NCI-H510A (cell line): Measurements from ENCODE around the gene GLT6D1.

Experiments used
- DNase-seq: peaks from one replicate; lab custom pipeline; 2025; lab: John Stamatoyannopoulos, UW

Gene GLT6D1

GRCh38 chr9:135622415-135623020 lies 16.8 kb downstream of the GLT6D1 start:
- no peak for DNase-seq

GRCh38 chr9:135620558-135620957 lies 18.8 kb downstream of the GLT6D1 start:
- no peak for DNase-seq

GRCh38 chr9:135619599-135619886 lies 19.8 kb downstream of the GLT6D1 start:
- no peak for DNase-seq

DNA sequence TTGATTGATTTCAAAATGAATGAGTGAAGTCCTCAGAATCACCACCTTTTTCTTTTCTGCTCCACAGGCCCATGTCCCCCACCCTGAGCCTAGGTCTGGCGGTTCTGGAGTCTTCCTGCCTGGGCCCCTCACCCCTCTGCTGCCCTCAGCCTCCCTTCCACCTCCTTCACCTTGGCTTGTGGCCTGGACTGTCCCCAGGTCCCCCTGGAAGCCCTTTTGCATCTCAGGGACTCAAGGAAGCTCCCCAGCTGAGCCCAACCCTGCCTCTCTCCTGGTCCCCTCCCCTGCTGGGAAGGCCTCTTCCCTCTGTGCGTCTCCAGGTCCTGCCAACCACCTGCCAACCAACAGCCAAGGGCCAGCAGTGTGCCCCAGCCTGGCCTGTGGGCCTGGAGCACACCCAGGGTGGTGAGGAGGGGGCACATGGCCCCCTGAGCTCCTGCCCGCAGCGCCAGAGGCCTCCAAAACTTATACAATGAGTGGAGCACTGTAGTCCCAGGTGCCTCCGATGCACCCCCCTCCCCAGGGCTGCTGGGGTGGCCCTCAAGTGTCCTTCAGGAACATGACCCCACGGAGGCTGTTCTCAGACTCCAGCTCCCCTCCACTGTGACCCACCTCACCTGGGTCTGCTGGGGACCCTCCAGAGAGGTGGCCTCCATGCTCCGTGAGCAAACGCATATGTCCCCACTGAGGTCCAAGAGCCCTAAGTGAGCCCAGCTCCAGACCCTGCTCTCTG lies 20.3 kb downstream of the GLT6D1 start:
- DNase-seq, result no peak

DNA sequence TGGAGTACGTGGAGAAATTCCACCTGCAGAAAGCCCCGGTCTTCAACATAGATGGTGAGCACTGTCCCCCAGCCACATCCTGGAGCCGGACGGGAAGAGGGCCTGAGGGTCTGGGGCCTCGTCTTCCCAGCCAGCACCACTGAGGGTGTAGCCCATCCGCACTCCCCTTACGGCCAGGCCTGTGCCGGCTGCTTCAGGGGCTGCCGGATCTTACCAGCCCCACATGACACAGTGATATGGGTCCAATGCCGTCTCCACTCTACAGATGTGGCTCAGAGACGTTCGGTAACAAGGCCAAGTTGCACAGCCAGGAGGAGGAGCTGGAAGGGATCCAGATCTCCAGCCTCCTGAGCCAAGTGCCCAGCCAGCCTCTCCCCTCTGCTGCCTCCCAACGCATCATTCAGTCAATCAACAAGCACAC lies 21.3 kb downstream of the GLT6D1 start:
- no peak for DNase-seq

DNA sequence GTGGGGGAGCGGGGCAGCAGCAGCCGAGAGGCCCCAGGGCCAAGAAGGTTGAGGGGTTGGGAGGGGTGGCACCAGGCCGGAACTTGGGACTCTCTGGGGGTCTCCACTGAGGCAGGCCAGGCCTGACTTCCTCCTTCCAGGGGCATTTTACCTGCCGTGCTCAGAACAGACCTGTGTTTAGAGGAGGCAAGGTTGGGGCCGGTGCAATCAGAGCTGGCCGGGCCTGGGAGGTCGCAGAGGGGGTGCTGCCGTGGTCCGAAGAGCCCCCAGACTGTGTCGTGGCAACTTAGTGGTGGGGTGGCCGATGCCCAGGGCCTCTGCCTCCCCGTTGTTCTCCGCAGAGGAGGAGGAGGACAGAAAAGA lies 21.8 kb downstream of the GLT6D1 start:
- no peak for DNase-seq

DNA sequence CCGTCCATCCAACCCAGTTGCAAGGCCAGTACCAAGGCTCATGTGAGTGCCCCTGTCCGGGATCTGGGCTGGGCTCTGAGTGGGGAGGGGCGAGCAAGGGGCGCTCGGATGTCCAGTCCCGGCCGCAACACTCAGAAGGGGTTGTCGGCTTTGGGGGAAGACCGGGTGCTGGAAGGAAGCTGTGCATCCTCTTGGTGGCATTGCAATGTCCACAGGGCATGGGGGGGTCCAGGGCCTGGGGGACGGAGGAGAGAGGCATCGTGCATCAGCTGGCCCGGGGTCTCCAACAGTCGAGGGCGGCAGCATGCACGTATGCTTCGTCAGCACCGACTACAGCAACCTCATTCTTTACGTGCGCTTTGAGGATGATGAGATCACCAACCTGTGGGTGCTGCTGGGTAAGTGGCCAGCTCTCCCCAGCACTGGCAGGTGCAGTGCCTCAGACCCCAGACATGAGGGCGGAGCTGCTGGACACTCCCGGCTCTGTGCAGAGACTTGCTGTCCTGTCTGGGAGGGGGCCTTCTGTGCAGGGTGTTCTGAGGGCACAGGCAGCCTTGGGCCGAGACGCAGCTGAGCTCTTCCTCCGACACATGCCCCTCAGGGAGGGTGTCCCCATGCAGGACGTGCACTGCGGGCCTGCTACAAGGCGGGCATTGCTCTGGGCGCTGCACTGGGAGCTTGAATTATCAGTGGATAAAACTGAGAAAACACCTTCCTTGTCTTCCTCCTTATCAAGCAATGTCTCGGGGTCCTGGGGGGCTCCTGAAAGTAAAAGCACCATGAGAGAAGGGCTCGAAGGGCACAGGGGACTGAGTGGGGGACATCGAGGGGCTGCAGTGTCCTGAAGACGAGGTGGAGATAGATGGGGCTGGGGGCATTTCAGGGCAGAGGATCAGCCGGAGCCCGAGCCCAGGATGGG lies 22.5 kb downstream of the GLT6D1 start:
- DNase-seq, result no peak

GRCh38 chr9:135615666-135616618 lies 23.4 kb downstream of the GLT6D1 start:
- no peak for DNase-seq

GRCh38 chr9:135614821-135615665 lies 24.3 kb downstream of the GLT6D1 start:
- no peak for DNase-seq

DNA sequence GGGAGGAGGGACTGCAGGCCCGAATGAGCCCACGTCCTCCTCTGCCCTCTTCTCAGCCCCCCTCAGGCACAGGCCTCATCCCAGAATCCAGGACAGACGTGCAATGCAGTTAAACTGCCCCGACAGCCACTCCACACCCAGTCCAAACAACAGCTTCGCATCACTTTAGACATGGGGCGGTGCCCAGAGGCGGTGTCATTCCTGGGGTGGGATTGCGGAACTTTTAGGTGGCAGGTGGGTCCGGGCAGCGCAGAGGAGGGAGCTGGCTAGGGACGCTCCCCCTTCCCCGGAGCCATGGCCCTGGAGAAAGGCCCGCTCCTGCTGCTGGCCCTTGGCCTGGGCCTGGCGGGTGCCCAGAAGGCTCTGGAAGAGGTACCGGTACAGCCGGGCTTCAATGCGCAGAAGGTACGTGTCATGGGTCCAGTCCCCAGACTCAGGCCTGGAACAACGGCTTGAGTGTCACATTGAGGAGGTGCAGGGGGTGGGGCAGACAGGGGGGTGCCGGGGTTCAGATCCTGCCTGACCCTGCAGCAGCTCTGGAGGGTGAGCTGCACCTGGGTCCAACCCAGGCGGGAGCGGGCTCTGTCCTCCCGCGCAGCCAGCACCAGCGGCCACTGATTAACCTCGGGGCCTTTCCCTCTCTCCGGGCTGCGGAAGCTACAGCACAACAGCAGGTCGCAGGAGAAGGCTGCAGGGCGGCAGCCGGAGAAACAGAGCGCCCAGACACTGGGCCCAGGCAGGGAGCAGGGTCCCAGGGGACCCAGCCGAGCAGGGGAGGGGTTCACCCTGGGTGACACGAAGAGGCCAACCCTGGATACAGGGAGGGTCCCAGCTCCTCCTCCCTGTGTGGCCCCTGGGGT lies 25.2 kb downstream of the GLT6D1 start:
- no peak for DNase-seq

- no peak for DNase-seq
Measured at GRCh38 chr9:135612981-135613910, 26.1 kb downstream of the GLT6D1 start.

DNA sequence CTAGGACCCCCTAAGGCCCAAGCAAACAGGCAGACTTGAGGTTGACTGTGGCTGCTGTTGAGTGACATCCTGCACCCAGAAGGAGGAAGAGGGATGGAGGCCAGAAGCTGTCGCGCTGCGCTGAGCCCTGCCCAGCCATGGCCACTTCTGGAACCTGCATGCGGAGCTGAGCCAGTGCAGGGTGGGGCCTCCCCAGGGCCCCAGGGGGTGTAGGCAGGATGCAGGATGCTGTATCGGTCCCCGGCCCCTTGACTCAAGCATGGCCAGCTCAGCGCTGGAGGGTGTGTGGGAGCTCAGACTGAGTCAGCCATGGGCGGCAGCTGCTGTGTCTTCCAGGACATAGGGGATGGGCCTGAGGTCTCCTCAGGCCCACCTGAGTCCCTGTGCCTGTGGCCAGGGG lies 26.9 kb downstream of the GLT6D1 start:
- no peak for DNase-seq

DNA sequence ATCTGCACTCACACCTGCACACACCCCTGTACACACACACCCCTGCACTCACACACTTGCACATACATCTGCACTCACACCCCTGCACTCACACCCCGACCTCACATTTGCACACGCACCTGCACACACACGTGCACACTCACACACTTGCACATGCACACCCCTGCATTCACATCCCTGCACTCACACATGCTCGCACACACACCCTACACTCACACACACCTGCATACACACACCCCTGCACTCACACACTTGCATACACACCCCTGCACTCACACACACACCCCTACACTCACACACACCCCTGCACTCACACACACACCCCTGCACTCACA lies 27.5 kb downstream of the GLT6D1 start:
- no peak for DNase-seq

DNA sequence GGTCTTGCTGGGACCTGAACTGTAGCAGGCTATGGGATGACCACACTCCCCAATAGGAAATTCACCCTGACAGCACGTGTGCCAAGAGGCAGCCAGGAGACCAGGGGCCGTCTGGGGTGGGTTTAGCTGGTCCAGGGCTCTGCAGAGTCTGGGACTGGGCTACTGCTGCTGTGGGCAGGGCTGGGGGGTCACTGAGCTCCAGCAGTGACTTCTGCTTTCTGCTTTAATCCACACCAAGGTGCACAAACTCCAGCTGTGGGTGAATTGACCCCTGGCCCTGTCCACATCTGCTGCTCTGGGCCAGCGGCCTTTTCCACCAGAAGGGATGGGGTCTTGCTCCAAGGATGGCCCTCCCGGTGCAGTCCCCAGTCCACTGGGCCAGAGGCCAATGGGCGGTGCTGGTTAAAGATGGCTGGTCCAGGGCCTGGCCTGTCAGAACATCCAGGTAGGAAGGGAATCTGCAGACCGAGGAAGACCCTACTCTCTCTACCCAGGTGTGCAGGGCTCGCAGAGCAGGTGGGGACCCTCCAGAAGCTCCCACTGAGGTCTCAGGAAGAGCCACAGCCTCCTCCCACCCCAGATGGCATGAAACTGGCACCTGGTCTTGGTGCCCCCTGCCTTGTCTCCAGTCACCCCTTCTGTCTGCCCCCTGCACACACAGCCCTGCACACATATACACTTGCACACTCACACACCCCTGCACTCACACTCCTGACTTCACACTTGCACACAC lies 28.0 kb downstream of the GLT6D1 start:
- no peak for DNase-seq

DNA sequence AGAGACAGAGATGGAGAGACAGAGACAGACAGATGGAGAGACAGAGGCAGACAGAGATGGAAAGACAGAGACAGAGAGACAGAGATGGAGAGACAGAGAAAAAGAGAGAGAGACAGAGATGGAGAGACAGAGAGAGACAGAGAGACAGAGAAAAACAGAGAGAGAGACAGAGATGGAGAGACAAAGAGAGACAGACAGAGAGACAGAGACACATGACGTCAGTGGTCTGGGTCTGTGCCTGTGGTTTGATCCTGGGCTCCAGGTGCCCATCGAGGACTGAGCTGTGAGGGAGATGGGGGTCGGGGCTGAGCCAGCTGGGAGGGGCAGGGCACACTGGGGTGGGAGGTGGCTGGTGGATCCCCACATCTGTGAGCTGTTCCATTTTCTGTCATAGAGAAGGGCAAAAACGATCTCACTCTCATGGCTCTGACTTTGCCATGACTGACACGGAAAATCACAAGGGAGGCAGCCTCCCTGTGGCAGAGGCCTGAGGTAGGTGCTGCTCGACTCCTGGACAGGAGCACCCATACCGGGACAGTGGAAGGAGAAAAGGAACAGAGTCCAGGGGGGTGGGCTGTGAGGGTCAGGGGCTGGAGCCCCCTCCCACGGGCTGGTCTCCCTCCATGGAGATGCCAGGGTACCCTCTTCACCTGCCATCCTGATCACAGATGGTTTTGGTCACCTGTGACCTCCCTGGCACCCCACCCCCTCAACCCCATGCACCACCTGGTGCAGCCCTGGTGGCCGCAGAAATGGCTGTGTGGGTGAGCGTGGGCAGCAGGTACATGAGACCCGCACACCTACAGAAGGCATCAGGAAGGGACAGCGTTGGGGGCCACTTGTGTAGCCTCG lies 28.8 kb downstream of the GLT6D1 start:
- DNase-seq, result no peak

DNA sequence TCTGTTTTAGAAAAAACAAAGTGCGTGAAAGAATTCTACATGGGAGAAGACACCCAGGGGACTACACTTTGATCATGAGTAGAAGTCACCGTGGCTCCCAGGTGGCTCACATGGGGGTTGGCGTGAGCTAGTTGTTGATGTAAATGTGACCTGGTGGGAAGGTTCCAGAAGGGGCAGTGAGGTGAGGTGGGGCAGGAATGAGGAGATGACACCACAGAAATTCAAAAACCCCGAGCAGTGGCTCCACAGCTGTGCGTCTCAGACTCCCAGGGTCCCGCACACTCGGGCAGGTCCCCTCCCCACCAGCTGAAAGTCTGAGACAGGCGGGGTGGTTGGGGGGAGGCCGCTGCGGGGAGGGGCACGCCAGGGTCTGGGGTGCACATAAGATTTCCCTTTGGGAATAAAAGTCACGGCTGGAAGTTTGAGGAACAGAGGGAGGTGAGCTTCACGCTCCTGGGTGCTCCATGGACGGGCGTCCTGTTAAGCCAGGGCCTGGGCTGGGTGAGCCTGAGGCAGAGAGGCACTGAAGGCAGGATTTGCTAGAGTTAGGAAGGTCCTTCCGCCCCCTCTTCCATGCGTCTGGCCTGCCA lies 29.9 kb downstream of the GLT6D1 start:
- DNase-seq, result no peak

DNA sequence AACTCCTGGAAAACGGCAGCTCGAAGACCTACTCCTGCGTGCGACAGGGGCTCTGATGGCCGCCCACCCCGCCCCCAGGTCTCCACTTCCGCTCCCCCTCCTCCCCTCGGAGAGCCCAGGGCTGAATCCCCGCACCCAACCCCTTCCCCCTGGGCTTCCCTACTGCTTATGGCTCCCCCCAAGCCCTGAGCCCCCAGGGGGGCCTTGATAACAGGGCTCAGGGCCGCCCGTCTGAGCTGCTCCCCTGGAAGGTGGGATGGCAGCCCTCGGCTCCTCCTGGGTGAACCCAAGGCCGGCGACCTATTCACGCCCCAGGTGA lies 30.4 kb downstream of the GLT6D1 start:
- no peak for DNase-seq
